Testis (tissue), 3 donors: ENCODE data around the gene OSBPL3. TPM values are rescaled to one million over a fixed set of nuclear protein-coding genes. Genes with fewer than 3 reads are reported as not detected.

Experiments used
- DNase-seq: peaks from one replicate; pipeline ENCODE4 v3.0.0-alpha.2; 2019
- H3K27ac ChIP-seq, 2 donors: fragments of 200-600 bp; sonication (generic); one replicate each; pipeline ENCODE4 v1.5.1; 2019
- H3K27me3 ChIP-seq: fragments of 200-600 bp; sonication (generic); one replicate; pipeline ENCODE4 v1.5.1; 2019
- H3K36me3 ChIP-seq: fragments of 200-600 bp; sonication (generic); one replicate; pipeline ENCODE4 v1.5.1; 2017; ENCODE audit warnings: low read depth; ENCODE audit errors: missing control alignments
- H3K4me1 ChIP-seq: fragments of 200-600 bp; sonication (generic); one replicate; pipeline ENCODE4 v1.5.1; 2019
- H3K4me3 ChIP-seq, 2 donors: fragments of 200-600 bp; sonication (generic); one replicate each; pipeline ENCODE4 v1.5.1; 2017 to 2019
- H3K9me3 ChIP-seq: fragments of 200-600 bp; sonication (generic); one replicate; pipeline ENCODE4 v1.5.1; 2017
- POLR2A ChIP-seq: fragments of 450-650 bp; IDR thresholded peaks from one replicate; pipeline ENCODE4 v1.6.1; 2017; ENCODE audit warnings: antibody characterized with exemption, mild to moderate bottlenecking, moderate library complexity
- WGBS, 2 donors: methylation state at CpG; one replicate each; pipeline ENCODE4 v1.1.5; 2018; 5-methylcytosine and 5-hydroxymethylcytosine counted together
- intact Hi-C: fragments of 100-400 bp; cut with DNase I; formaldehyde crosslinking; loops from one replicate; pipeline ENCODE4 v1.15.1; 2023; ENCODE audit warnings: low total_unique reads
- polyA plus RNA-seq: library from polyadenylated mRNA; stranded (reverse); fragments of 350-450 nt; fragmentation: Illumina TruSeq; extraction: RNeasy Lipid Tissue Mini Kit (QIAGEN cat#74804); gene quantifications from one replicate; pipeline ENCODE4 v1.2.3, GENCODE V29; 2014; ENCODE audit warnings: low read depth, low replicate concordance; ENCODE audit not compliant: insufficient read depth
- total RNA-seq, 2 donors: library from RNA; depleted of rRNA; stranded (reverse); fragments of >200 nt; gene quantifications; one replicate each; pipeline ENCODE4 v1.2.3, GENCODE V29; 2016
- TF ChIP-seq, protein P1 (sequence below), 3 experiments: fragments of 450-650 bp in 2 of 3; fragments of 200-600 bp in 1 of 3; sonication (generic) in 1 of 3; IDR thresholded peaks; one replicate each; pipeline ENCODE4 v1.5.1; 2016 to 2019; ENCODE audit warnings: antibody characterized with exemption in 3 of 3, mild to moderate bottlenecking in 2 of 3, moderate library complexity in 1 of 3

The OSBPL3 gene
- total and polyA plus RNA-seq, 3 donors from 2014 or later = 5.6 to 9.4 (median 6.9) TPM

DNA sequence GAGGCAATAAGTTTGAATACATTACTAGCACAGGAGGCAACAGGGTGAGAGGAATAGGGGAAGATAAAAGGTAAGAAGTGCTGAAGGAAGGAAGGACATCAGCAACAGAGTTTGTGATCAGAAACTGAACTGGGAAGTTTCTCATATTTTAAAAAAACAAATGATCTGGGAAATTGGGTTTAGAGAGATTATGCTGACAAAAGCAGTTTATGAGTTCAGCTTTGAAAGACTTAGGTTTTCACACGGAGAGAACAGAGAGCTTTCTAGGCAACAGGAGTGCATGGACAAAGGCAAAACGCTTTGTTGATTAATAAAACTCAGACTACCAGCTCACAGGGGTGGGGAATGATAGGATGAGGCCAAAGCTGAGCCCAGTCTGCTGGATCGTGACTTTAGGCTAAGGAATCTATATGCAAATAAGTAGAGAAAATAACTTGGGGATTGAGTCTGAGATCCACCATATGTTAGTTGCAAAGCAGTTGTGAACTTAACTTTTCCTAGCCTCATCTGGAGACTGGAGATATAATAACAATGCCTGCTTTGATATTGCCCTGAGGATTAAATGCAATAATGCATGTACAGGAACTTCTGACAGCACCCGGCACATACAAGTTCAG is 4.2 kb downstream of the OSBPL3 start:
- 74 to 81% methylated on average over 4 of the region's 4 CpGs for WGBS, 2 donors
- Histone ChIP-seq H3K27me3 (no peaks in the 10 kb centered on the region), H3K27ac (no peak overlapping the region), H3K4me1 (peaks cover 1% of the 10 kb centered on the region), H3K4me3 (no peak overlapping the region), H3K36me3 (no peaks in the 10 kb centered on the region), H3K9me3 (no peaks in the 10 kb centered on the region)
- intact Hi-C loops = no loop called here
- DNase-seq = no peak
- no peak for TF ChIP-seq POLR2A
- TF ChIP-seq, protein P1, sequence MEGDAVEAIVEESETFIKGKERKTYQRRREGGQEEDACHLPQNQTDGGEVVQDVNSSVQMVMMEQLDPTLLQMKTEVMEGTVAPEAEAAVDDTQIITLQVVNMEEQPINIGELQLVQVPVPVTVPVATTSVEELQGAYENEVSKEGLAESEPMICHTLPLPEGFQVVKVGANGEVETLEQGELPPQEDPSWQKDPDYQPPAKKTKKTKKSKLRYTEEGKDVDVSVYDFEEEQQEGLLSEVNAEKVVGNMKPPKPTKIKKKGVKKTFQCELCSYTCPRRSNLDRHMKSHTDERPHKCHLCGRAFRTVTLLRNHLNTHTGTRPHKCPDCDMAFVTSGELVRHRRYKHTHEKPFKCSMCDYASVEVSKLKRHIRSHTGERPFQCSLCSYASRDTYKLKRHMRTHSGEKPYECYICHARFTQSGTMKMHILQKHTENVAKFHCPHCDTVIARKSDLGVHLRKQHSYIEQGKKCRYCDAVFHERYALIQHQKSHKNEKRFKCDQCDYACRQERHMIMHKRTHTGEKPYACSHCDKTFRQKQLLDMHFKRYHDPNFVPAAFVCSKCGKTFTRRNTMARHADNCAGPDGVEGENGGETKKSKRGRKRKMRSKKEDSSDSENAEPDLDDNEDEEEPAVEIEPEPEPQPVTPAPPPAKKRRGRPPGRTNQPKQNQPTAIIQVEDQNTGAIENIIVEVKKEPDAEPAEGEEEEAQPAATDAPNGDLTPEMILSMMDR (IDR thresholded peaks at IDR 0.05) = no peak

DNA sequence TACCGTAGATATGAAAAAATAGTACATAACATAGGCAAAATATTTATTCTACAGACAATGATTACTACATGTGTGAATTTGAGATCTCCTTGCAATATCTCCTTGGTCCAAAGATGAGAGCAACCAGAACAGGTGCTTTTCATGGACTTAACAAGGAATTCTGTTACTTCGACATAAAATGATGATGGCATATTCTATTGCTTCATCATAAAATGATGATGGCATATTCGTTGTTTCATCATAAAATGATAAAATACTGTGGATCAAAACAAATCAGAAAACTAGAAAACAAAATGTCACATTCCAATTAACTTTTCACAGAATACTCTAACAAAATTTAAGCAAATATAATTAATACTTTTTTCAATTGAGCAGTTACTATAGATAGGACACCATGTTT is 4.8 kb downstream of the OSBPL3 start:
- TF ChIP-seq, protein P1 (IDR thresholded peaks at IDR 0.05) = no peak
- TF ChIP-seq POLR2A = no peak
- Histone ChIP-seq H3K27me3 (no peaks in the 10 kb centered on the region), H3K4me1 (no peaks in the 10 kb centered on the region), H3K36me3 (no peaks in the 10 kb centered on the region), H3K4me3 (no peak overlapping the region), H3K27ac (no peak overlapping the region), H3K9me3 (no peaks in the 10 kb centered on the region)
- no peak for DNase-seq
- intact Hi-C loops = no loop called here
- WGBS, 2 donors = 93 to 94% methylated on average over 3 of the region's 3 CpGs

- Histone ChIP-seq H3K27me3 (no peaks in the 10 kb centered on the region), H3K9me3 (no peaks in the 10 kb centered on the region), H3K36me3 (no peaks in the 10 kb centered on the region), H3K4me1 (no peaks in the 10 kb centered on the region), H3K4me3 (no peak overlapping the region), H3K27ac (no peak overlapping the region)
- intact Hi-C loops = no loop called here
- DNase-seq = no peak
- 80 to 86% methylated on average over 15 of the region's 15 CpGs for WGBS, 2 donors
- TF ChIP-seq, protein P1 (IDR thresholded peaks at IDR 0.05) = no peak
- no peak for TF ChIP-seq POLR2A
These were observed 5.7 kb downstream of the OSBPL3 start for GRCh38 chr7:24974026-24974832.

DNA sequence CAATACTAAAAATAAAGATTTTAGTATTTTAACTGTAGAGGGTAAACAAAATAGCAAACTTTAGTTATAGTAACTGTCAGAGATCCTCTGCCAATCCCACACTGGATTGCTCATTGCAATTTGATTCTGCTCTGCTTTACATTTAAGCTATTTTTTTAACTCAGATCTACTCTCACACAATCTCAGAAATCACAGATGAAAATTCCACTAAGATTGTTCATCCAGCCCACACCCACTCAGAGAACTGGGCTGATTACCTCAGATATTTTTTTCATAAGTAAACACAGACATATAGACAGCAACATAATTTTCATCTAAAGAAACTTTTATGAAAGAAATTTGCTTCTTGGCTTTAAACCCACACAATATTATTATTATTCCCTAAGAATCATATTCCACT is 7.0 kb downstream of the OSBPL3 start:
- TF ChIP-seq, protein P1 (IDR thresholded peaks at IDR 0.05) = no peak
- TF ChIP-seq POLR2A = no peak
- DNase-seq = no peak
- Histone ChIP-seq H3K36me3 (no peaks in the 10 kb centered on the region), H3K4me1 (no peaks in the 10 kb centered on the region), H3K27me3 (no peaks in the 10 kb centered on the region), H3K4me3 (no peak overlapping the region), H3K27ac (no peak overlapping the region), H3K9me3 (no peaks in the 10 kb centered on the region)
- intact Hi-C loops = no loop called here

DNA sequence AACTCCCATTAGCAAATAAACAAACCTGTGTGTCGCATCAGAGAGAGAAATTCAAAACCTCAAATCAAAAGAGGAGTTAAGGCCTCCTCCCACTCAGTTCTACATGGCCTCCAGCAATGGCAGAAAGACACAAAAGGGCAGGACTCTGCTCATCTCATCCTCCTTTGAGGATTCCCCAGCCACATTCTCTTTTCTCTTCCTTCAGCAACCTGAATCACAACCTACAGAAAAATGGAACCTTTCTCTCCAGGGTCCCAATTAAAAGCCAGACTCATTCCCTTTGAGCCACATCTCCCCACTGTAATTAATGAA is 7.9 kb downstream of the OSBPL3 start:
- no peak for DNase-seq
- H3K27me3 ChIP-seq = no peaks in the 10 kb centered on the region
- H3K4me3 ChIP-seq = no peak overlapping the region
- no peaks in the 10 kb centered on the region for H3K9me3 ChIP-seq
- H3K36me3 ChIP-seq = no peaks in the 10 kb centered on the region
- no peak overlapping the region for H3K27ac ChIP-seq
- no peaks in the 10 kb centered on the region for H3K4me1 ChIP-seq
- intact Hi-C loops = no loop called here
- 75 to 80% methylated on average over 1 of the region's 1 CpG for WGBS, 2 donors
- TF ChIP-seq, protein P1 (IDR thresholded peaks at IDR 0.05) = no peak
- TF ChIP-seq POLR2A = no peak
